Activated effector memory CD4-positive, alpha-beta T cell treated with Interleukin-2 at 50 U/mL for 16 hours (primary cell): Measurements from ENCODE around the gene POLR1C.
A peak's percentile ranks its signal among the peaks of the same experiment; 100 is the strongest.
"Not testable (repeated sequence)": the region's sequence is repeated elsewhere in the genome, so short reads cannot be mapped to it uniquely, and the experiment has no call there.

Experiments
- DNase-seq: peaks from one replicate; pipeline ENCODE4 v3.0.0-alpha.2; 2020

POLR1C gene

GRCh38 chr6:43493230-43493629, 23.7 kb upstream of the POLR1C start:
- no peak for DNase-seq

DNA sequence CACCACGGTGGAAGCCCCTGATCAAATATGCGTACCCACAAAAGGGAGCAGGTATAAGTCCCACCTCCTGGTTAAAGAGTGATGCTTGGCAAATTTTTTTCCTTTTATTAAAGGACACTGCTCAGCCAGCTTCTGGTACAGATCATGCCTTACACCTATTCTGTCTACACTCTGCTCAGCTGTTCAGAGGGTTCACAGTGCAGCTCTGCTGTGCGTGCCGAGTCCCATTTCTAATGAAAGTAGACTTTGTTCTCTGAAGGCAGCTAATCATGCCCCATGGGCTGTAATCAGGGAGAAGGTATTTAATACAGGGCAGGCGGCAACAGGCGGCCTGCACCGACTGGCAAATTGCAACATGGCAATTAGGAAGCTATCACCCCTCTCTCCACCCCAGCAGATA, 23.1 kb upstream of the POLR1C start:
- no peak for DNase-seq

DNA sequence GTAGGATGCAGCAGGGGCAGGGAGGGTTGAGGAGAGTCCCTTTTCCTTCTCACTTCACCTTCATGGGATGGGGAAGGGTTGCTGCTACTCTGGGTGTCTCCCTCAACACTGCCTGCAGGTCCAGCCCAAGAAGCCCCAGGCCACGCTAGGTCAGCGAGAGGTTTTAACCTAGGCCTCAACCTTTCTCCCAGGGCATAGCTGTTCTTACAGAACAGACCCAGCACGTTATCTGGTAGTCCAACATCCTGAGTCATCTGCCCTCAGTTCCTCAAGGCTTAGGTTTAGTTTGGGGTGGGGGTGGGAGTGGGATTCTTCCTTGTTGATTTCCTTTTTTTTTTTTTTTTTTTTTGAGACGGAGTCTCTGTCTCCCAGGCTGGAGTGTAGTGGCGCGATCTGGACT, 22.6 kb upstream of the POLR1C start:
- no peak for DNase-seq

- no peak for DNase-seq
Observed at GRCh38 chr6:43494766-43495165, 22.1 kb upstream of the POLR1C start.

GRCh38 chr6:43495409-43495941, 21.4 kb upstream of the POLR1C start:
- DNase-seq, result peak; percentile 16

DNA sequence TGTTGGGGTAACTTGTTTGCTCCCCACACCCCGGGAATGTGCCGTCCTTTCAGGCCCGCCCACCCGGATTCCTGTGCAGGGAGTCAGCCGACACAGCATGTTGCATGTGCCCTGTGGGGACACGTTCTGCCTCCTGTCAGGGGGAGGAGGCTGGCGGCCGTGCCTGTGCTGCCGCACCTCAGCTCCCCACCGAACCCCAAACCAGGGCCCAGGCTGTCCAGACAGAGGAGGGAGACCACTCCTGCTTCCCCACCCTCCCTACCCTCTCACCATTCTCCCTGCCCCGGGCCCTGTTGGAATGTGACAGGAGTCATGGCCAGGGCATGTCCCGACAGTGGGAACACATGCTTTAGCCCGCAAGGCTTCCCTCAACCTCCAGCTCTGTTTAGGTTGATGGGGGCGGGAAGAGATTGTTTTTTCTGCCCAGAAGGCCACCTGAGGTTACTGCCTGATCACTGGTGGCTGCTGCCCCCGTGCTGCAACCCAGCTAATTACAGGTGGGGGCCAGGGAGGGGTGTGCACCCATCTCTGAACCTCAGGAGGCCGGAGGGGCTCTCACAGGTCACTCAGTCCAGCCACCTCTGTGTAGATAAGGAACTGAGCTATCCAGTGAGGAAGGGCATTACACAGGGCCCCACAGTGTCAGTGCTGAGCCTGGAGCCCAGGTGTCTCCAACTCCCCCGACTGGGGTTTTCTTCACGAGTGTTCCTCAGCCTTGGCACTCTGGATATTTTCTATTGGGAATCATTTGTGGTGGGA, 20.3 kb upstream of the POLR1C start:
- no peak for DNase-seq

DNA sequence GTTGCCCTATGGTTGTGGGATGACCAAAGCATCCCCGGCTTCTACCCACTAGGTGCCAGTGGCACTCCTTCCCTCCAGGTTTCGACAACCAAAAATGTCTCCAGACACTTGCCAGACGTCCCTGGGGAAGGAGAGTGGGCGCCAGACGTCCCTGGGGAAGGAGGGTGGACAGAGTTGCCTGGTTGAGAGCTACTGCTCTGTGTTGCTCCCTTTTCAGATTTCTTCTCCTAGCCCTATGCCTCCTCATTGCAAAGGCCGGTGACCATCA, 19.8 kb upstream of the POLR1C start:
- no peak for DNase-seq

GRCh38 chr6:43497689-43498088, 19.2 kb upstream of the POLR1C start:
- no peak for DNase-seq

DNA sequence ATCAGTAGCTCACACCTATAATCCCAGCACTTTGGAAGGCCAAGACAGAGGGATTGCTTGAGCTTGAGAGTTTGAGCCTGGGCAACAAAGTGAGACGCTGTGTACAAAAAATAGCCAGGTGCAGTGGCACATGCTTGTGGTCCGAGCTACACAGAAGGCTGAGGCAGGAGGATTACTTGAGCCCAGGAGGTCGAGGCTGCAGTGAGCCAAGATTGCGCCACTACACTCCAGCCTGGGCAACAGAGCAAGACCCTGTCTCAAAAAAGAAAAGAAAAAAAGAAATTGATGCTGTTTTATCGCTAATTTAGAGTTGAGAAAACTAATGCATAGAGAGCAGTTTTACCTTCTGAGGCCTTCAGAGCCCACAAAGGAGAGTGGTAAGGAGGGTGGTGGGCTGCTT, 18.6 kb upstream of the POLR1C start:
- not testable (repeated sequence) for DNase-seq

DNA sequence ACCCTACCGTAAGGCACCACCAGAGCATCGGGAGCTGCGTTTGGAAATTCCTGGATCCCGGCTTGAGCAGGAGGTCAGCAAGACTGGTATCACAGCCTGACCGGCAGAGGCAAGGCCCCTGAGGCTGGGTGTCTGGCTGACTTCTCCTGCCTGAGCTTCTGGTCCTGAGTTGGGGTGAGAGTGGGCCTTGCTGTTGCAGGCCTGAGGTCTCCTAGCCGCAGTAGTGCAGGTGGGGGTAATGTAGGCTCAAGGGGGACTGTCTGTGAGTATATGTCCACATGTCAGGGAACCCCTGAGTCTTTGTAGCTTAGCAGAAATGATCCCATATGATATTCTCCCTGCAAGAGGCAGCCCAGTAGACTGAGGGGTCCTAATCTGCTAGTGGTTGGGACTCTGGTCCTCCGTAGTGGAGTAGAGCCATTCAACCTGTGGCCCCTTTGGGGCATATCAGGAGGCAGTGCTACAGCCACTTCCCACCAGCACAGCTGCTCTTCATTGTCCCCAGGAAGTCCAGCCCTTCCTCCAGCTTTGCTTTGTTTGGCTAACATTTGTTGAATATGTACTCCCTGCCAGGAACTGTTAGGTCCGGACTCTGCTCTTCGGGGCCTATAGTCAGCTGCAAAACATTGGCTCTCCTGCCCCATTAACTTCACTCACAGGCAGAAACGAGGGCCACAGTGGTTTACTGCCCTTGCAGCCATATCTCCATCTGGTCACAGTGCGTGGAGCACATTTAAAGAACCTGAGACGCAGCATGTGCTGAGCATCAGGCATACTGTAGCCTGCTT, 17.7 kb upstream of the POLR1C start:
- DNase-seq, result no peak

DNA sequence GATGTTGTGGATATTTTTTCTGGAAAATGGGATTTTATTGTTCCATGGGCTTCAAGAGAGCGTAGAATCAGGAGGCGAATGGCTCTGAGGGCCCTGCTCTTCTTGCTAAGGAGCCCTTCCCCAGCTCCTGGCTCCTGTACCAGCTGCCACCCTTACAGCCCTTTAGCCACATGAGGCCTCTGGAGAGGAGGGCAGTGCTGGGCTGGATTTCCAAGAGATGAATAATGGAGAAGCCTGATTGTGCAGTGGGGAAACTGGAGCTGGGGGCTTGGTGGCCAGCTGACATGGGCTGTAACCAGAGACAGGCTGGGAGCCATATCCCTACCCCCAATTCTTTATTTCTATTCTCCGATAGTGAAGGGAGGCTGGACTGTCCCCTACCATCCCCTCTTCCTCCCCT, 16.0 kb upstream of the POLR1C start:
- DNase-seq, result no peak

GRCh38 chr6:43502666-43503065, 14.2 kb upstream of the POLR1C start:
- no peak for DNase-seq

DNA sequence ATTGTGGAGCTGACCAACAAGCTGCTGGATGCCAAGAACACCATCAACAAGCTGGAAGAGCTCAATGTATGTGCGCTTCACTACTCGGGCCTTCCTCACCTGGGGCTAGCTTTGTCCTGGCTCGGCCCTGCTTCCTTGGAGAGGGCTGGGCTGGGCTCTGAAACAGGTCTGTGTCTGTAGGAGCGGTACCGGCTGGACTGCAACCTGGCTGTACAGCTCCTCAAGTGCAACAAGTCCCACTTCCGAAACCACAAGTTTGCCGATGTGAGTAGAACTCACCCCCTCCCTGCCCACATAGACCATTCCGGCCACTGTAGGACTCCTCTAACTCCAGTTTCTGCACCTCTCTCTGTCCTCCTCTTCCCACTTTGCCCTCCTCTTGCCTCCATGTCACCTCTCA, 13.4 kb upstream of the POLR1C start:
- DNase-seq, result no peak

GRCh38 chr6:43504756-43505593, 11.9 kb upstream of the POLR1C start:
- no peak for DNase-seq

DNA sequence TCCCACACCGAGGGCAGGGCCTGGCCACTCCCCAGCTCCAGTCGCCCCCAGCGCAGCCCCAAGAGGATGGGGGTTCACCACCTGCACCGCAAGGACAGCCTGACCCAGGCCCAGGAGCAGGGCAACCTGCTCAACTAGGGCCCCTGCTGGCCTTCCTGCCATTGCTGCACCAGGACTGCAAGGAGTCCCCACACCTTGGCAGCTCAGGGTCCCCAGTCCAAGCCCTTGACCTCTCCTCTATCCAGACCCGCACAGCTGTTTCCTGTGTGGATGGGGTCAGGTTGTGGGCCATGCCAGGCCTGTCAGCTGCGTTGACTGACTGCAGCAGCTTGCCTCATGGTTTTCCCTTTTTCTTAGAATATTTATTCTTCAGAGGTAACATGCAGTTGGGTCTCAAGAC, 11.2 kb upstream of the POLR1C start:
- no peak for DNase-seq

GRCh38 chr6:43506171-43506570, 10.7 kb upstream of the POLR1C start:
- no peak for DNase-seq

DNA sequence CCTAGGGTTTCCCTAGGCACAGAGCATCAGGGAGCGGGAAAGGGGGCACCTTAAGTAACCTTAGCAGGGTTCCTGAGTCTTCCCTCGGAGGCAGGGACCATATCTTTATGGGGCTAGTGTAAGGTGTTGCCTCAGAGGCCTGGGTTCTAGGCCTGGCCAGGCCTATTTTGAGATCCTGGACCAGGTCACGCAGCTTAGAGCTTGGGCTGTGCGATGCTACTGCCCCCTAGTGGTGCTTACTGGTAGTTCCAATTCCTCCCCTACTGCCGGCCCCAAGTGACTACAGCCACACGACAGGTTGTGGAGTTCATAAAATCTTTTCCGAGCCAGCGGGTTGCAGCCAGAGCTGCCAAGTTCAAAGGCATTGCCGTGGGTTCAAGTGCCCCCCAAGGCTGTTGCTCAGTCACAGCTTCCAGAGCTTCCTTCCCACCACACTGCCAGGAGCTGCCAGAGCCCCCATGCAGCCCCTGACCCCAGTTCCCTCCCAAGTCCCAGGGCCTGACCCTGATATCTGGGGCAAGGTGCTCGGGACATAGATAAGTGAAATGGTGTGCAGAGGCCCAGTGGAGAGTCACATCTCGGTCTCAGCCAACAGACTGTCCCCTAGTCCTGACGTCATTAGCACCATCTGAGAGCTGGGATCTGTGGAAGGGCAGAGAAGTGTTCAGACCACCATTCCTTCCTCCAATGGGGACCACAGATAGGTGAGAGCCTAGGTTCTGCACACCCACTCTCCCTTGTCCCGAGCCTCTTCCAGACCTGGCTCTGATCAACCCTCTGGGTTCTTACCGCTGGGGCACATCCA, 10.0 kb upstream of the POLR1C start:
- DNase-seq, result peak; percentile 65

DNA sequence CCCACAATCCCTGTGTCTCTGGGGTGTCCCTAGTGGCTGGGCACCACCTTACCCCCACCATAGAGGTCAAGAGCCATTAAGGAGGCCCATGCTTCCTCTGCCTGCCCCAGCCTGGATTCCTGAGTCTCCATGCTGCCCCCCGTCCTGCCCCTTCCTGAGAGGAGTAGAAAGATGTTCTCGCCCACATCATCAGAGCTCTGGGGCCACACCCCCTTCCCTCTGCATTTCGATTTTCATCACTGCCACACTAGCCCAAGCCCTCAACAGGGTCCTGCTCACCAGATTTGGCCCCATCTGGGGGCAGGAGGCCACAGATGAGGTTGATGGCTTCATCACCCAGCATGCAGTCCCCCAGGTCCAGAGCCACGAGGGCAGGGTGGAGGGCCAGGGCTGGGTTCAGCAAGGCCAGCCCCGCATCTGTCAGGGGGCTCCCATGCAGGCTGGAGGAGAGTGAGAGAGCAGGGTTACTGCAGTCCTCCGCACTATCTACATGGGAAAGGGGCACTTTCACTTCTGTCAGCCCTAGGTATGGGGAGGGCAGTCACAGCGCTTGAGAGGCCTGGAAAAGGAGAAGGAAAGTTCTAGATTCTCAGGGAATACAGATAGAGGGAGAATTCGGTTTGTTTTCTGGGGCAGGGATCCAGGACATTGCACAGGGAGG, 8.3 kb upstream of the POLR1C start:
- DNase-seq, result no peak

- DNase-seq, result no peak
Observed at GRCh38 chr6:43509142-43509983, 7.5 kb upstream of the POLR1C start.

- DNase-seq, result peak; percentile 68
Observed at GRCh38 chr6:43509984-43510826, 6.7 kb upstream of the POLR1C start, which contains the start of gene LRRC73. LRRC73 (minus strand) TSS chr6:43510346; CDS start chr6:43509785, 561 bp downstream.
